Urinary bladder (tissue), 4 donors: Measurements from ENCODE around the gene NSMCE4A. TPM values are rescaled to one million over a fixed set of nuclear protein-coding genes. Genes with fewer than 3 reads are reported as not detected.
"Not testable (repeated sequence)": the region's sequence is repeated elsewhere in the genome, so short reads cannot be mapped to it uniquely, and the experiment has no call there.

Experiments used
- DNase-seq: peaks from one replicate; pipeline ENCODE4 v3.0.0-alpha.2; 2015; ENCODE audit errors: extremely low spot score
- H3K27ac ChIP-seq: one replicate; pipeline ENCODE4 v1.5.1; 2013; ENCODE audit warnings: low read depth, mild to moderate bottlenecking, moderate library complexity
- H3K36me3 ChIP-seq: one replicate; pipeline ENCODE4 v1.6.1; 2013; ENCODE audit warnings: mild to moderate bottlenecking, moderate library complexity; ENCODE audit not compliant: insufficient read depth
- H3K4me1 ChIP-seq: one replicate; pipeline ENCODE4 v1.6.1; 2013; ENCODE audit warnings: mild to moderate bottlenecking, moderate library complexity; ENCODE audit not compliant: insufficient read depth
- H3K4me3 ChIP-seq: one replicate; pipeline ENCODE4 v1.5.1; 2013; ENCODE audit warnings: low read depth, low read length
- WGBS: extraction: QIAGEN DNeasy Blood & Tissue Kit; methylation state at CpG from one replicate; pipeline ENCODE4 v1.1.7; 2013; 5-methylcytosine and 5-hydroxymethylcytosine counted together
- polyA plus RNA-seq: library from polyadenylated mRNA; stranded (reverse); fragments of 200-250 nt; gene quantifications from one replicate; pipeline ENCODE4 v1.2.3, GENCODE V29; 2013
- total RNA-seq: library from RNA; depleted of rRNA; stranded (reverse); fragments of >200 nt; gene quantifications from one replicate; pipeline ENCODE4 v1.2.3, GENCODE V29; 2014
- donor health status: healthy with polysubstance abuse.
- donor health status: healthy.

The NSMCE4A gene, protein sequence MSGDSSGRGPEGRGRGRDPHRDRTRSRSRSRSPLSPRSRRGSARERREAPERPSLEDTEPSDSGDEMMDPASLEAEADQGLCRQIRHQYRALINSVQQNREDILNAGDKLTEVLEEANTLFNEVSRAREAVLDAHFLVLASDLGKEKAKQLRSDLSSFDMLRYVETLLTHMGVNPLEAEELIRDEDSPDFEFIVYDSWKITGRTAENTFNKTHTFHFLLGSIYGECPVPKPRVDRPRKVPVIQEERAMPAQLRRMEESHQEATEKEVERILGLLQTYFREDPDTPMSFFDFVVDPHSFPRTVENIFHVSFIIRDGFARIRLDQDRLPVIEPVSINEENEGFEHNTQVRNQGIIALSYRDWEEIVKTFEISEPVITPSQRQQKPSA
- 94.0 TPM for total RNA-seq
- 60.6 TPM for polyA plus RNA-seq

DNA sequence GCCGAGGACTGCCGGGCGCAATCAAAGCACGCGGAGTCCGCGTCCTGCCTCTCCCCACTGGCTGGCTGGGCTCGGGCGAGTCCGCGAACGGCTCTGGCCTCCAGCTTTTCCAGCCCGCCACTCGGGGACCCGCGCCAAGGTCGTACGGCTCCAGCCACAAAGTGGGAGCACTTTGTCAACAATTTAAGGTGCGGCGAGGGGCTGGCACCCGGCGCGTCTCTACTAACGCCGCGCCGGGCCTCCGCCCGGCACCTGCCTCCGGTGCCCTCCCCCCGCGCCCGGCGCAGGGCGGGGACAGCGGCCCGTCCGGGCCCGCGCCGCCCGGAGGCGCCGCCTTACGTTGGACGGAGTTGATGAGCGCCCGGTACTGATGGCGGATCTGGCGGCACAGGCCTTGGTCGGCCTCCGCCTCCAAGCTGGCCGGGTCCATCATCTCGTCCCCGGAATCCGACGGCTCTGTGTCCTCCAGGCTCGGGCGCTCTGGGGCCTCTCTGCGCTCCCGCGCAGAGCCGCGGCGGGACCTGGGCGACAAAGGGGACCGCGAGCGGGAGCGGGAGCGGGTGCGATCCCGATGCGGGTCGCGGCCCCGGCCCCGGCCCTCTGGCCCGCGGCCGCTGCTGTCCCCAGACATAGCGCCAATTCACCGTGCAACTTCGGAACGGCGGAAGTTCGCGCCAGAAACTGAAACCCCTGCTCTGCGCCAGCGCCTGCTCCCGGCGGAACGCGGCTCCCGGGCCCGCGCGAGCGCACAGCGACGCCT is at the start of gene NSMCE4A:
Gene NSMCE4A, minus strand, starts transcription at position 683 of the 760 bp plus-strand sequence. Its CDS starts 52 bp downstream, at position 631.
- peak; percentile 17 for DNase-seq
- Histone ChIP-seq H3K36me3 (no peaks in the 10 kb centered on the region), H3K4me3 (peak within 1 kb of the TSS; percentile 85), H3K4me1 (peaks cover 3% of the 10 kb centered on the region), H3K27ac (peak within 1 kb of the TSS; percentile 94)
- under 1% methylated on average over 101 of the region's 101 CpGs for WGBS

DNA sequence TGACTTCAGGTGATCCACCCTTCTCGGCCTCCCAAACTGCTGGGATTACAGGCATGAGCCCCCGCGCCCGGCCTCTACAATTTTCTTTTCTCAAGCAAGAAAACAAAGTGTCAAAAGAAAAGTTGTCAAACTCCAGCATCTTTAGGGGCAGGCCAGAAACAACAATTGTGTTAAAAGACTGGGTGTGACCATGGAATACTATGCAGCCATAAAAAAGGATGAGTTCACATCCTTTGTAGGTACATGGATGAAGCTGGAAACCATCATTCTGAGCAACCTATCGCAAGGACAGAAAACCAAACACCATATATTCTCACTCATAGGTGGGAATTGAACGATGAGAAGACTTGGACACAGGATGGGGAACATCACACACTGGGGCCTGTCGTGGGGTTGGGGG is 48.2 kb upstream of the NSMCE4A start:
- H3K4me3 ChIP-seq, DNase-seq, H3K36me3 ChIP-seq, H3K27ac ChIP-seq, H3K4me1 ChIP-seq: not testable (repeated sequence)
- 98% methylated on average over 7 of the region's 7 CpGs for WGBS

DNA sequence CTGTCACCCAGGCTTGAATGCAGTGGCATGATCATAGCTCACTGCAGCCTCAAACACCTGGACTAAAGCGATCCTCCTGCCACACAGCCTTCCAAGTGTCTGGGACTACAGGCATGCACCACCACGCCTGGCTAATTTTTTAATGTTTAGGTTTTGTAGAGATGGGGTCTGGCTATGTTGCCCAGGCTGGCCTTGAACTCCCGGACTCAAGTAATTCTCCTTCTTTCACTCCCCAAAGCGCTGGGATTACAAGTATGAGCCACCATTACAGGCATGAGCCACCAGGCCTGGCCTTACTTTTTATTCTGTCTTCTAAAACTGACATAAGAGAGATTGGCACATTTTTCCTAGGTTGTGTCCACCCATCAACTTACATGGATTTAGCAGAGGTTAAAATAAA is 47.3 kb upstream of the NSMCE4A start:
- Histone ChIP-seq H3K27ac (no peak overlapping the region), H3K4me3 (no peak overlapping the region), H3K36me3 (no peaks in the 10 kb centered on the region), H3K4me1 (no peaks in the 10 kb centered on the region)
- WGBS, result 83% methylated on average over 4 of the region's 4 CpGs
- DNase-seq, result no peak

DNA sequence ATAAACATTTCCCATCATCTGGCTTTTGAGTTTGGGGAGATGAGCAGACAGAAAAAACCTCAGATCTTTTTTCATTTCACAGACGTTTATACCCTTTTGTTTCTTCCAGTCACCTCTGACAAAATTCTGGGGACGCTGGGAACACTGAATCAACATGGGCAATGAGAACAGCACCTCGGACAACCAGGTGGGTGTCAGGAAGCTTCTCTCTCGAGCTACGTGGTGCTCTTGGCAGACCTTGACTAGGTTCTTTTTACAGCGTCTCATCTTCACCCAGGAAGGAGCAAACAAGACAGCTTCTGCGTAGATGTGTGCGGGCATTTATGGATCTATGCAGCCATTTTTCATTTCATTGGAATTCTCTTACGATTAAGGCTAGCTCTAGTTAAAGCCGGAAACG is 46.8 kb upstream of the NSMCE4A start:
- Histone ChIP-seq H3K4me1 (no peaks in the 10 kb centered on the region), H3K36me3 (no peaks in the 10 kb centered on the region), H3K27ac (no peak overlapping the region), H3K4me3 (no peak overlapping the region)
- DNase-seq, result no peak
- WGBS, result 49% methylated on average over 11 of the region's 11 CpGs

DNA sequence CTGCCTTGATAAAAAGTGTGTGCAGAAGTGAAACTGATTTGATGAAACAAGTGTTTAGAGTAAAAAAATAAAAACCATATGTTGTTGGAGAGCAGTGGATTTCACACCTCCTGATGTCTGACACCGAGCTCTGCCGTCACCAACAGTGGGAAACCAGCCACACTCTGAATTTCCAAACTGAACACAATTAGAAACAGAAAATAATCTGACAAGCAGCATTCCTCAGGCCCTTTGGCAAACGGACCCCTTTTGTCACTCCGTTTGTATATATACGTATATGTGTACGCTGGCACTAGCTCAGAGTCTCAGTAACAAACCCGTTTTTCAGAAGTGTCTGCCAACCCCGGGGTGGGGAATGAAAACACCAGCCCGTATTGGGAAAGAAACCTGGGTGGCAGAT is 46.4 kb upstream of the NSMCE4A start:
- no peak for DNase-seq
- Histone ChIP-seq H3K27ac (no peak overlapping the region), H3K4me3 (no peak overlapping the region), H3K4me1 (no peaks in the 10 kb centered on the region), H3K36me3 (no peaks in the 10 kb centered on the region)
- 18% methylated on average over 9 of the region's 9 CpGs for WGBS

DNA sequence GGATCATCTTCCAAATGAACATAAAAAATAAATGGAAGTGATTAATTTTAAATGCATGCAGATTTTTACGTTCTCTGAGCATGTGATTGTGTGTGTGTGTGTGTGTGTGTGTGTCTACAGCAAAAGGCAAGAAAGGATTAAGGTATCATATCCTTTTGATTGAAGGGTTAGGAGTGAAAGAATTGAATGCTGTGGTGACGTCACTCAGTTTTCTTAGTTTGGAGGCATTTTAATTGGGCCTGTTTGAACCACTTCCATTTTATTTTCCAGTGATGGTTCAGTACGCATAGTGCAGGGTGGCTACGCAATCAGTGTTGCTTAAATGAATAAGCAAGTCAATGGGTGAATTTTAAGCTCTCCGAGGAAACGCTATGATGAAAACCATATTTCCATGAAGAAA is 45.2 kb upstream of the NSMCE4A start:
- Histone ChIP-seq H3K4me1 (no peaks in the 10 kb centered on the region), H3K27ac (no peak overlapping the region), H3K4me3 (no peak overlapping the region), H3K36me3 (no peaks in the 10 kb centered on the region)
- WGBS, result 94% methylated on average over 6 of the region's 6 CpGs
- DNase-seq, result no peak

DNA sequence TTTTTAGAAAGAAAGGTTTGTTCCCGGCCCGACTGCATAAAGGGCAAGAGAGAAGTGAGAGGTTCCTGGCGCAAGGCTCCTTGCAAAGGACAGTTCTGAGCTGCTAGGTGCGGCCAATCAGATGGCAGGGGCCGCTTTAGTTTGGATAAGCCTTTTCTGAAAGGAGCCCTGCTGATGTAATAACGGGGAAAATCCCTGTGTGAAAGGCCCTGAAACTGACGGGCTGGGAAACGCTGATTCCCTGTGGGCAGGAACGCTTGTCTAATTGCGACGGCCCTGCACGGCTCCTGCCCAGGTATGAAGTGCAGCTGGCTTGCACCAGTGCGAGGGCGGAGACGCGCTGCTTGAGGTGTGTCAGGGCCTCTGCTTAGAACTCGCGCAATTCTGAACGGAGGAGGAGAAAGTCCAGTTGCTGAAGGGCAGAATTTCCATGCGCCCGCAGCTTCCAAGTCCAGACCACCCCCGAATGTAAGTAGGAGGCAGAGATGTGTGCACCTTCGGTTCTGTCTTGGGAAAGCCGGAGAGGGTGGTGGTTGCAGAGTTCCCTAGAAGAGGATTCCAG is 44.5 kb upstream of the NSMCE4A start:
- DNase-seq, result no peak
- H3K4me1 ChIP-seq, result no peaks in the 10 kb centered on the region
- WGBS, result 68% methylated on average over 24 of the region's 24 CpGs

DNA sequence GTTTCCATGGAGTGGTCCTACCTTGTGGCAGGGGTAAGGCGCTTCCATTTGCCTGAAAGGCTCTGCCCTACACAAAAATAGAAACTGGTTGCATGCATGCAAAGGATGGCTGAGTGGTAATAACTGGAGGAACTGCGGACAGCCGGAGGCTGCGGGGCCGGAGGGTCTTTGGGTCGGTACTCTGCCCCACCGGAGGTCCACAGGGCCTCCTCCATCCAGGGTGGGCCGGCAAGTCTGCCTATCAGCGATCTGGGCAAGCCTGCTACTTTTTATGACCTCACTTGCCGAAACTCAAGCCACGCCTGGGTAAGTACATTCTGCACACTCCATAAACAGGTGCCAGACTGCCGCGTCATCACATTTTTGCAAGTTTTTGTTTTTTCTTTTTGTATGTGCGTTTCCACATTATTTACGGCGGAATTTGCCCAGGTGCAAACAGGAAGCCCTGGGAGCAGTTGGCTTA is 44.0 kb upstream of the NSMCE4A start:
- DNase-seq, result peak; percentile 58
- 60% methylated on average over 16 of the region's 16 CpGs for WGBS
- Histone ChIP-seq H3K27ac (peak overlapping the region; percentile 57), H3K4me3 (no peak overlapping the region), H3K4me1 (no peaks in the 10 kb centered on the region), H3K36me3 (no peaks in the 10 kb centered on the region)

More for the DNA sequence above, 44.5 kb upstream of the NSMCE4A start:
- Histone ChIP-seq H3K4me3 (no peak overlapping the region), H3K36me3 (no peaks in the 10 kb centered on the region), H3K27ac (no peak overlapping the region)

DNA sequence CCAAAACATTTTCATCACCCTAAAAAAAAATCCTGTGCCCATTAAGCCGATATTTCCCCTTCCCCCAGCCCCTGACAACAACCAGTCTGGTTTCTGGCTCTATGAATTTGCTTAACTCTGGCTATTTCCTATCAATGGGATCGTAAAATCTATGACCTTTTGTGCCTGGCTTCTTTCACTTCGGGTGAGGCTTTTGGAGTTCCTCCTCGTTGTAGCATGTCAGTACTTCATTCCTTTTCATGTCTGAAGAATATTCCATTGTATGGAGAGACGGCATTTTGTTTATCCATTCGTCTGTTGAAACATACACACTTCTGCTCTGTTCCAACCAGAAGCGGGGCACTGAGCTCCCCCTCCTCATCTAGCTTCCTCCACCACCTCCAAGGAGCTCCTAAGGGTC is 43.5 kb upstream of the NSMCE4A start:
- WGBS, result 24% methylated on average over 7 of the region's 7 CpGs
- Histone ChIP-seq H3K4me3 (no peak overlapping the region), H3K4me1 (no peaks in the 10 kb centered on the region), H3K36me3 (no peaks in the 10 kb centered on the region), H3K27ac (peak overlapping the region; percentile 57)
- DNase-seq, result no peak

DNA sequence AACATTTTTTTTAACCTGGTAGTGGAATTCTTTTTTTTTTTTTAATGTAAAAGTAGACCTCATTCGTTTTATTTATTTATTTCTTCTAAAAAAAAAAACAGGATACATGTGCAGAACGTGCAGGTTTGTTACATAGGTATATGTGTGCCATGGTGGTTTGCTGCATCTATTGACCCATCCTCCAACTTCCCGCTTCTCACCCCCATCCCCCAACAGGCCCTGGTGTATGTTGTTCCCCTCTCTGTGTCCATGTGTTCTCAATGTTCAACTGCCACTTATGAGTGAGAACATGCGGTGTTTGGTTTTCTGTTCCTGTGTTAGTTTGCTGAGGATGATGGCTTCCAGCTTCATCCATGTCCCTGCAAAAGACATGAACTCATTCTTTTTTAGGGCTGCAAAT is 42.9 kb upstream of the NSMCE4A start:
- 73% methylated on average over 4 of the region's 4 CpGs for WGBS
- H3K4me1 ChIP-seq, H3K4me3 ChIP-seq, DNase-seq, H3K27ac ChIP-seq, H3K36me3 ChIP-seq: not testable (repeated sequence)

DNA sequence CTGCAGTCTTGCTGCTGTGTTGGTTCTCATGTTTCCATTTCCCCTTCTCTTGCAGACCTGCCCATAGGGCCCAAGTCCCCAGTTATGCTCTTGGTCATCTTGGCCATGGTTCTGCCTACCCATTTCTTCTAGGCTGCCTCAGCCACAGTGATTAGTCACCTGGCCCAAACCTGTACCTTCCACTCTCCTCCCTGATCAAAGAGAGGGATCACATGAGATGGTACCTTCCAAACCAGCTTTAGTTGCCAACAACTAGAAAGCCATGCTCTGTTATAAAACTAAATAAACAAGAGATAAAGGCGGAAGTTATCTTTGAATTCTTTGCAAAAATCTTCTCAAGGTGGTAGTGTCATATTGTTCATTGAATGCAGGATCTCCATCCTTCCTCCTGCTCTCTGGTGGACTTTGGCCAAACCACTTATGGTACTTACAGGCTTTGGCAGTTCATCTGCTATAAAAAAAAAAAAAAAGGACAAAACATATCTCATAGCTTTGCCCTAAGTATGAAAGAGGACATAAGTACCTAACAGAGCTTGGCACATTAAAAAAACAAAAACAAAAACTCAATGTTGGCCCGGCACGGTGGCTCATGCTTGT is 39.7 kb upstream of the NSMCE4A start:
- H3K36me3 ChIP-seq, result no peaks in the 10 kb centered on the region
- no peak overlapping the region for H3K4me3 ChIP-seq
- no peaks in the 10 kb centered on the region for H3K4me1 ChIP-seq
- DNase-seq, result no peak
- WGBS, result 62% methylated on average over 3 of the region's 3 CpGs
- H3K27ac ChIP-seq, result no peak overlapping the region

DNA sequence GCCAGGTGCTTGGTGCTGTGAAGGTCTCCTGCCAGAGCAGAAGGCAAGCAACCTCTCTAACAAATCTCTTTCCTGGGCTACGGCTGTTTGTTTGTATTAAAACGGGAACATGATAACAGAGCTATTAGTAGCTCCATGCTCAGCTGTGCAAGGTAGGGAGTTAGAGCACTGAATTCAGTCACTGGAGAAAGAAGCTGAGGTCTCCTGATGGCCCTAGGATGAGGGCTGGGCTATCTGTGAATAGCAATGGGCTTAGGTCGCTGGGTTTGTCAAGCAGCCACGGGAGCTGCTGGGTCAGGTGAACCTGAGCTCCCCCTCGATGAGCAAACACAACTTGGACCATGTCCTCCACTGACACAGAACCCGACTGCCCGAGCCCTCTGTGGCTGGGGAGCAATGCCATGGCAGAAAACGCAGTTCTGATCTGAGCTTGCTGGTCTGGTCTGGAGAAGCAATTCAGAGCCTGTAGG is 38.3 kb upstream of the NSMCE4A start:
- Histone ChIP-seq H3K4me3 (no peak overlapping the region), H3K4me1 (no peaks in the 10 kb centered on the region), H3K27ac (no peak overlapping the region), H3K36me3 (no peaks in the 10 kb centered on the region)
- WGBS, result 61% methylated on average over 8 of the region's 8 CpGs
- DNase-seq, result no peak

DNA sequence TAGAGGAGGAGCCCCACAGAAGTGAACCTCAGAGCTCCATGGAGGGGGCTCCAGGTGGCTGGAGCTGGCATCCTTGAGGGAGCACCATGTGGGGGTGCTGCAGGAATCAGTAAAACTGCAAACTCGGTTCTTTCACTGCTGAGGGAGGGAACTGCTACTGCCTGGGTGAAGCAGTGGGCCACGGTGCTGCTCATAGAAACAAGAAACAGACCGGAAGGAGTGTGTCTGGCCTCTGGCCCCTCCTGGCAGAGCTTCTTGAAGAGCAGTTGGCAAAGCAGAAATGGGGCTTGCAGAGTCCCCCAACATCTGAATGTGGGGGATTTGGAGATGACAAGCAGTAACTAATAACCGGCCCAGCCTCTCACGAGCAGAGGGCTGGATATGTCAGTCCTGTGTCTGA is 37.7 kb upstream of the NSMCE4A start:
- Histone ChIP-seq H3K36me3 (no peaks in the 10 kb centered on the region), H3K27ac (no peak overlapping the region), H3K4me3 (no peak overlapping the region), H3K4me1 (no peaks in the 10 kb centered on the region)
- DNase-seq, result no peak
- WGBS, result 83% methylated on average over 5 of the region's 5 CpGs
